NCI-H510A treated with DMSO at 0.1 percent for 48 hours (cell line): ENCODE results near the gene ETNK1.
"Not testable (repeated sequence)": the region's sequence is repeated elsewhere in the genome, so short reads cannot be mapped to it uniquely, and the experiment has no call there.

Experiments used
- DNase-seq: peaks from one replicate; lab custom pipeline; 2025; lab: John Stamatoyannopoulos, UW

ETNK1 gene

GRCh38 chr12:22624870-22625761 is at the start of gene ETNK1:
Gene ETNK1, plus strand, starts transcription at chr12:22625171. Its CDS starts 260 bp downstream, at chr12:22625431.
- DNase-seq = peak; percentile 87

DNA sequence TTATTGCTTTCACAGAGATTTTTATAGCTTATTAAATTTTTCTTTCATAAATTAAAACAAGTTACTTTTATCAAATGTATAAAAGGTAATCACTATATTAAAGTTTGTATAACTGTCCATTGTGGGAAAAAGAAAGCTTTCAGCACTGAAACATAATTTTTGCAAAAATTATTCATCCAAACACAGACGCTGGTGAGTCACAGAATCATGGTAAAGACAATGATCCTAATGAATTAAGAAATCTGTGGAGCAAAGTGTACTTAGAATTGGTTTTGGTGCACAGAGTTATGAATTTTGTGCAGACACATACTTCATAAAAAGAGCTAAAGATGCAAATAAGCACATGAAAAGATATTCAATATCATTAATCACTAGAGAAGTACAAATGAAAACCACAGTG is 48.9 kb upstream of the ETNK1 start:
- no peak for DNase-seq

- no peak for DNase-seq
These were observed 48.5 kb upstream of the ETNK1 start for GRCh38 chr12:22576473-22576872.

- DNase-seq = no peak
These were observed 47.3 kb upstream of the ETNK1 start for GRCh38 chr12:22577667-22578066.

DNA sequence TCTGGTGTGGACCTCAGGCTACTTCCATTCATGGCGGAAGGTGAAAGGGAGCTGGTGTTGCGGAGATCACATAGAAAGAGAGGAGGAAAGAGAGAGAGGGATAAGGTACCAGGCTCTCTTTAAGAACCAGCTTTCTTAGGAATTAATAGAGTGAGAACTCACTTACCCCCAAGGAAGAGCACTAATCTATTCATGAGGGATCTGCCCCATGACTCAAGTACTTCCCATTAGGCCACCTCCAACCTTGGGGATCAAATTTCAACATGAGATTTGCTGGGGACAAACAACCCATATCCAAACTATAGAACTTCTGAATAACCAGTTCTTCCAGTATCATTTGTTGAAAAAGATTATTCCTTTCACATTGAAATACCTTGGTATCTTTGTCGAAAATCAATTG is 46.6 kb upstream of the ETNK1 start:
- peak; percentile 19 for DNase-seq

DNA sequence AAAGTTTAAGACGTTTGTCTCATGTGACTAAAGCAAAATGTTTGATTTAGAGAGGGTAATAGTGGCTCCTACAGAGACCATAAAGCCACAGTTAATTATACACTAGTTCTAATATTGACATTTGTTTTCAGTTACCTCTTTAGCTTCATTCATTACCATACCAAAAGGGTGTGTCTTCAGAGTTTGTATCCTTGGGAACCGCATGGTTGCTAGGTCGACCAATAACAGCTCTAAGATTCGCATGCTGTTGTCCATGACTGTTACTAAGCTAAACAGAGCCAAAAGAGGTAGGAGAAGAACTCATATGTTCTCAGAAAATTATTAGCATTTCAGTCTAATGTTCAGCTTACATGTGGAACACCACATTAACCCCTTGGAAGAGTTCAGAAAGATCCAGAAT is 36.2 kb upstream of the ETNK1 start:
- peak; percentile 18 for DNase-seq

DNA sequence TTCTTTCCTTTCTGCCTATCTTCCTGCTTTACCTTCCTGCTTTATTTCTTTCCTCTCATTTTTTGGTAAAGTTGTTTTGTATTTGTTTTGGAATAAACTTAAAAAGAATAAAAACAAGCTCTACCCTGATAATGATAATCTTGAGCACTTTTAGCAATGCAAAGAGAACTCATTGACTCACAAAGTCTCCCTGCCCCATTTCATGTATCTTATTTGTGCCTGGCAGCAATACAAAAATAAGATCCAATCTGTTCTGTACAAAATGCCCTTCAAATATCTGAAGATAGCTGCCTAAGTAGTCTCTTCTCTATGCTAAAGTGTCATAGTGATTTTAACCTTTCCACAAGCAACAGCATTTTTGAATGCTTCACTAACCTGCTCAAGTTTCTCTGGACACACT is 31.1 kb upstream of the ETNK1 start:
- DNase-seq = no peak

GRCh38 chr12:22597539-22597938 is 27.4 kb upstream of the ETNK1 start:
- not testable (repeated sequence) for DNase-seq

- DNase-seq = no peak
These were observed 26.7 kb upstream of the ETNK1 start for GRCh38 chr12:22598141-22598762.

- no peak for DNase-seq
These were observed 26.2 kb upstream of the ETNK1 start for GRCh38 chr12:22598763-22599161.

DNA sequence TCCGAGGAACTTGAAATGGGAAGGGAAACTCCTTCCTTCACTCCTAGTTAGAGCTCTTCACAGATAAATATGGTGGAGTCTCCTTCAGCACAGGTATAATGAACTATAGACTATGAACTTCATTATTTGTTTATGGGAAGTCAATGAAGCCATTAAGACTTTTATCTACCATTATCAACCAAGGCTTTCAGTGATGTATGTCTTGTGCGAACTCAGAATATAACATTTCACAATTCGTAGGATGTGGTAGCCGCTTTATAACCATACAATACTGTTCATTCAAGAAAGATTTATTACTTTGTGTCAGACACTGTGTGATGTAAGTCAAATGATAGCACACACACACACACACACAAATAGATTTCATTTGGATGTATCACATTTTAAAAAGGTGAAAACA is 24.8 kb upstream of the ETNK1 start:
- no peak for DNase-seq

GRCh38 chr12:22609501-22609900 is 15.5 kb upstream of the ETNK1 start:
- DNase-seq = no peak

DNA sequence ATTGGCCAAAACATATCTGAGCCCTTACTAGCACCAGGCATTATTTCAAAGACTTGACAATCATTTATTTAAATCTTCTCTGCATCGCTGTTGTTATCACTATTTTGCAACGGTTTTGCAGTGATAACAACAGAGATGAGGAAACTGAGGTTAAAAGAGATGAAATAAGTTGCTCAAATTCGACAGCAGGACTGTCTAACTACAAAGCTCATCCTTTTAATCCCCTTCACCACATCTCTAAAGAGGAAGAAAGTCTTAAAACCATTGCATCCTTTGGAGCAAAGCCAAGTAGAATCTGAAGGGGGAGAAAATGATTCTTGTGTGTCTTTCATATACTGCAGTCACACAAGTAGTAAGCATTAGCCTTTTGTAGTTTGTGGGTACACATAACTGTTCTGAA is 14.8 kb upstream of the ETNK1 start:
- no peak for DNase-seq

- not testable (repeated sequence) for DNase-seq
These were observed 12.1 kb upstream of the ETNK1 start for GRCh38 chr12:22612822-22613221.

DNA sequence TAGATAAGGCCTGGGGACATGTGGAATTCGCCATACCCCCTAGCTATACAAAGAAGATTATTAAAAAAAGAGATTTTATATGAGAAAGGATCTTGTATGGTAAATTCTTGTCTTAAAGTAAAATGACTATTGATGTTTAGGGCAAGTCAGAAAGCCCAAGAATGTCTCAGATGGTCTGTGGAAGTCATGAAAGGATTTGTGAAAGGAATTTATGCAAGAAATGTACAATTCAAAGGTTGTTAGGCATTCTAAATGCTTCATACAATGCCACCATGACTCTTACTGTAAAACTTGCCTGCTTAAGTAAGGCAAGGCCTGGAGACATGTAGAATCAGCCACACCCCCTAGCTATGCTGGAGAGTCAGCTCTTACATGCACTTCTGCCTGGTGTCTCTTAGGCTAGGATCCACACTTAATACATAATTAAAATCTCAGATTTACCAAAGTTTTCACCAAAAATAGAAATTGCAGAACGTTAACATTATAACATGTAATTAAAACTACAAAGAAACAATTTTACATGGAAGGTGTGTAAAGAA is 8.9 kb upstream of the ETNK1 start:
- DNase-seq = no peak

GRCh38 chr12:22617630-22618029 is 7.3 kb upstream of the ETNK1 start:
- no peak for DNase-seq

GRCh38 chr12:22624548-22624869 is 462 bp upstream of the ETNK1 start:
- DNase-seq = no peak

- DNase-seq = peak; percentile 68
These were observed 857 bp downstream of the ETNK1 start for GRCh38 chr12:22625762-22626294.

DNA sequence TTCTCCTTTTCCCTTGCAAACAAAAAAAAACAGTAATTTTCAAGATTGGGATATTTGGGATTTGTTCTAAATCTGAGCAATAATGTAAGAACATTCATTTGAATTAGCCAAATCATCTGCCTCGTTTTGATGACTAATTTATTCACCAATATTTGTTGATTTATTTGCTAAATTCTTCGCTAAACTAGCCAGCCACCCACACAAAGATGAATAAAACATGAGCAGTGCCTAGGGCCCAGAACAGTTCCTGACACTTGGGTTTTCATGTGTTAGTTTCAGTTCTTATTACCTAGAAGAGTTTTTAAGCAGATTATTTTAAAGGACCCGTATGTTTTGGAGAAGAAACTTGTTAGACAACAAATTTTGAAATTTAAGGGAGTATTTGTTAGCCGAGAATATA is 1.4 kb downstream of the ETNK1 start:
- no peak for DNase-seq

- peak; percentile 4 for DNase-seq
These were observed 2.4 kb downstream of the ETNK1 start for GRCh38 chr12:22627371-22627770.

- no peak for DNase-seq
These were observed 3.3 kb downstream of the ETNK1 start for GRCh38 chr12:22628228-22628627.

GRCh38 chr12:22631863-22632463 is 7.0 kb downstream of the ETNK1 start:
- peak; percentile 4 for DNase-seq

GRCh38 chr12:22634883-22635282 is 9.9 kb downstream of the ETNK1 start:
- no peak for DNase-seq
